PC-9 (cell line): ENCODE data around the gene OSBPL2. TPM values are rescaled to one million over a fixed set of nuclear protein-coding genes. Genes with fewer than 3 reads are reported as not detected.

Experiments
- BruUV-seq: library from RNA; stranded (reverse); fragments of 400-500 nt; replicated peaks from 2 replicates; lab custom pipeline; 2021; lab: Mats Ljungman, UMichigan
- CTCF ChIA-PET: fragments of 300-600 bp; sonication (Branson Sonifier 250); formaldehyde crosslinking; loops from one replicate; lab custom pipeline; 2022; ENCODE audit warnings: antibody characterized with exemption; lab: Charles Lee
- POLR2A ChIA-PET: fragments of 300-600 bp; sonication (Branson Sonifier 250); formaldehyde crosslinking; loops from one replicate; lab custom pipeline; 2022; ENCODE audit warnings: antibody characterized with exemption; ENCODE audit not compliant: unreplicated experiment; lab: Charles Lee
- DNase-seq, 2 experiments: peaks; one replicate each; pipeline versions ENCODE4 v3.0.0 to v3.0.0-alpha.2; 2015 to 2022; ENCODE audit warnings: mixed read lengths in 1 of 2
- H2AFZ ChIP-seq: fragments of 200-600 bp; sonication (generic); 2 replicates; pipeline ENCODE4 v1.8.1; 2017; ENCODE audit warnings: antibody characterized with exemption
- H3F3A ChIP-seq: fragments of 200-600 bp; sonication (generic); 2 replicates; pipeline ENCODE4 v1.8.1; 2017; ENCODE audit warnings: antibody characterized with exemption, mild to moderate bottlenecking, low read depth; ENCODE audit not compliant: insufficient read depth
- H3K27ac ChIP-seq: fragments of 200-600 bp; sonication (generic); 2 replicates; pipeline ENCODE4 v1.6.1; 2016; ENCODE audit warnings: mixed run types
- H3K27me3 ChIP-seq: fragments of 200-600 bp; sonication (generic); 2 replicates; pipeline ENCODE4 v1.6.1; 2016; ENCODE audit warnings: low read depth, mixed run types; ENCODE audit not compliant: insufficient read depth
- H3K36me3 ChIP-seq: fragments of 200-600 bp; sonication (generic); 2 replicates; pipeline ENCODE4 v1.6.1; 2016; ENCODE audit warnings: low read depth, mixed run types
- H3K4me1 ChIP-seq: fragments of 200-600 bp; sonication (generic); replicated peaks from 2 replicates; pipeline ENCODE4 v1.6.1; 2016; ENCODE audit warnings: mixed run types; ENCODE audit not compliant: insufficient read depth
- H3K4me2 ChIP-seq: fragments of 200-600 bp; sonication (generic); 2 replicates; pipeline ENCODE4 v1.6.1; 2017; ENCODE audit warnings: mixed run types
- H3K4me3 ChIP-seq: fragments of 200-600 bp; sonication (generic); 2 replicates; pipeline ENCODE4 v1.6.1; 2016; ENCODE audit warnings: mixed run types
- H3K79me2 ChIP-seq: fragments of 200-600 bp; sonication (generic); 2 replicates; pipeline ENCODE4 v1.6.1; 2017; ENCODE audit warnings: low read depth, mixed run types
- H3K9me2 ChIP-seq: fragments of 200-600 bp; sonication (generic); 2 replicates; pipeline ENCODE4 v1.8.1; 2017; ENCODE audit warnings: mild to moderate bottlenecking; ENCODE audit not compliant: insufficient read depth
- H3K9me3 ChIP-seq: fragments of 200-600 bp; sonication (generic); 2 replicates; pipeline ENCODE4 v1.8.1; 2016; ENCODE audit warnings: low read depth; ENCODE audit not compliant: insufficient read depth
- H4K20me1 ChIP-seq: fragments of 200-600 bp; sonication (generic); 2 replicates; pipeline ENCODE4 v1.8.1; 2017; ENCODE audit not compliant: insufficient read depth
- EZH2 ChIP-seq: fragments of 200-600 bp; sonication (generic); IDR thresholded peaks from 2 replicates; pipeline ENCODE4 v1.8.0; 2017; ENCODE audit warnings: antibody characterized with exemption, low read depth
- intact Hi-C: fragments of 100-400 bp; cut with micrococcal nuclease; formaldehyde crosslinking; loops from one replicate; pipeline ENCODE4 v1.10.0; 2022; ENCODE audit not compliant: unreplicated experiment
- total RNA-seq: library from RNA; stranded (reverse); gene quantifications from 2 replicates; pipeline ENCODE4 v1.2.3, GENCODE V29; 2021
- TF ChIP-seq, protein P1 (sequence below): fragments of 200-600 bp; sonication (generic); conservative IDR thresholded peaks from 2 replicates; pipeline ENCODE4 v1.6.1; 2017; ENCODE audit warnings: mixed run types, antibody characterized with exemption, mild to moderate bottlenecking, moderate library complexity

OSBPL2 gene
- total RNA-seq, 1 experiment from 2014 or later = 84.8 TPM

DNA sequence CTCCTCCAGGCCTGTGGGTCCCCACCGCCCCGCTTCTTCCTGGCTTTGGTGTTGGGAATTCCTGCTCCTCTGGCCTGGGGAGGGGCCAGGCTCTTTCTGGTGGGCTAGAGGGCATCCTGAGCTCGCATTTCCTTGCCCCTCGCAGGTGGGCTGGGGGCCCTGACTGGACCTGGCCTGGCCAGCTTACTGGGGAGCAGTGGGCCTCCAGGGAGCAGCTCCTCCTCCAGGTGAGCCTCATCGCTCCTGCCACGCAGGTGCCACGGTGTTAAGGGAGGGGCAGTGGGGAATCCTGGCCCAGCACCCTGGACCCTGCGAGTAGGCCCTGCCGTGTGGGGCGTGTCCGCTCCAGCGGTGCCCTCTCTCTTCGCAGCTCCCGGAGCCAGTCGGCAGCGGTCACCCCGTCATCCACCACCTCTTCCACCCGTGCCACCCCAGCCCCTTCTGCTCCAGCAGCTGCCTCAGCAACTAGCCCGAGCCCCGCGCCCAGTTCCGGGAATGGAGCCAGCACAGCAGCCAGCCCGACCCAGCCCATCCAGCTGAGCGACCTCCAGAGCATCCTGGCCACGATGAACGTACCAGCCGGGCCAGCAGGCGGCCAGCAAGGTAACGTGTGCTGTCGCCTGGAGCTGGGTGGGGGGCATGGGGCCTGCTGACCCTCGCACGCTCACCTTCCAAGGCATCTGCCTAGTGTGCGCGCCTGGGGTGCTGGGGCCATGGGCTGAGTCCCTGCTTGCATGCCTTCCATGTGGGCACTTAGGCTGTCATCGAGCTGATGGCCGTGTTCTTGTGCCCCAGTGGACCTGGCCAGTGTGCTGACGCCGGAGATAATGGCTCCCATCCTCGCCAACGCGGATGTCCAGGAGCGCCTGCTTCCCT is 69.1 kb downstream of the OSBPL2 start:
- Histone ChIP-seq H3K4me3 (no peak overlapping the region), H3K27me3 (no peaks in the 10 kb centered on the region), H3K9me3 (no peaks in the 10 kb centered on the region), H3K79me2 (peaks cover 55% of the 10 kb centered on the region), H3K27ac (no peak overlapping the region), H3K4me1 (peaks cover 20% of the 10 kb centered on the region), H3K4me2 (no peak overlapping the region), H2AFZ (no peak overlapping the region), H4K20me1 (peaks cover 87% of the 10 kb centered on the region), H3K9me2 (no peaks in the 10 kb centered on the region), H3F3A (peaks cover 85% of the 10 kb centered on the region), H3K36me3 (peaks cover 23% of the 10 kb centered on the region)
- intact Hi-C loops = no loop called here
- BruUV-seq = no TSS peak
- TF ChIP-seq EZH2 = no peak
- TF ChIP-seq, protein P1, sequence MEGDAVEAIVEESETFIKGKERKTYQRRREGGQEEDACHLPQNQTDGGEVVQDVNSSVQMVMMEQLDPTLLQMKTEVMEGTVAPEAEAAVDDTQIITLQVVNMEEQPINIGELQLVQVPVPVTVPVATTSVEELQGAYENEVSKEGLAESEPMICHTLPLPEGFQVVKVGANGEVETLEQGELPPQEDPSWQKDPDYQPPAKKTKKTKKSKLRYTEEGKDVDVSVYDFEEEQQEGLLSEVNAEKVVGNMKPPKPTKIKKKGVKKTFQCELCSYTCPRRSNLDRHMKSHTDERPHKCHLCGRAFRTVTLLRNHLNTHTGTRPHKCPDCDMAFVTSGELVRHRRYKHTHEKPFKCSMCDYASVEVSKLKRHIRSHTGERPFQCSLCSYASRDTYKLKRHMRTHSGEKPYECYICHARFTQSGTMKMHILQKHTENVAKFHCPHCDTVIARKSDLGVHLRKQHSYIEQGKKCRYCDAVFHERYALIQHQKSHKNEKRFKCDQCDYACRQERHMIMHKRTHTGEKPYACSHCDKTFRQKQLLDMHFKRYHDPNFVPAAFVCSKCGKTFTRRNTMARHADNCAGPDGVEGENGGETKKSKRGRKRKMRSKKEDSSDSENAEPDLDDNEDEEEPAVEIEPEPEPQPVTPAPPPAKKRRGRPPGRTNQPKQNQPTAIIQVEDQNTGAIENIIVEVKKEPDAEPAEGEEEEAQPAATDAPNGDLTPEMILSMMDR = no peak
- peak in 1 of 2 experiments; percentile 79 for DNase-seq
- CTCF ChIA-PET = interaction anchor here (0.6 kb wide), 1 partner anchor 78 kb away, joined by 3 read pairs; no protein-coding TSS in a partner anchor
- POLR2A ChIA-PET = interaction anchor here (1.6 kb wide), 1 partner anchor 42 kb away, joined by 7 read pairs; no protein-coding TSS in a partner anchor

DNA sequence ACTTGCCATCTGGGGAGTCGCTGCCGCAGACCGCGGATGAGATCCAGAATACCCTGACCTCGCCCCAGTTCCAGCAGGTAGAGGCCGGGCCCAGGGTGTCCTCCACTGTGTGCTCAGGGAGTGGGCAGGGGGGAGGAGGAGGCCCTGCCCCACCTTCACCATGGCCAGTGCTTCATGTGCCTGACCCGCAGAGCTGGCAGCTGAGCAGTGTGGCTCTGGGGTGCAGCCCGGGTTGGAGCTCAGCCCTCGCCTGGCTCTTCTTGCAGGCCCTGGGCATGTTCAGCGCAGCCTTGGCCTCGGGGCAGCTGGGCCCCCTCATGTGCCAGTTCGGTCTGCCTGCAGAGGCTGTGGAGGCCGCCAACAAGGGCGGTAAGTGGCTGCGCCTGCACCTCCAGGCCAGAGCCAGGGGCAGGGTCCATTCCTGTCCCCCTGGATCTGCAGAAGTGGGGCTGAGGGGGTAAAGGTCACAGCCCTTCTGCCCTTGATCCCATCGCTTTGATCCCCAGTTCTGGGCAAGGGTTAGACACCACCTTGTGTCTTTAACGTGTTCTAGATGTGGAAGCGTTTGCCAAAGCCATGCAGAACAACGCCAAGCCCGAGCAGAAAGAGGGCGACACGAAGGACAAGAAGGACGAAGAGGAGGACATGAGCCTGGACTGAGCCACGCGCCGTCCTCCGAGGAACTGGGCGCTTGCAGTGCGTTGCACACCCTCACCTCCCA is 69.9 kb downstream of the OSBPL2 start:
- Histone ChIP-seq H3K36me3 (peaks cover 23% of the 10 kb centered on the region), H3K4me1 (peaks cover 20% of the 10 kb centered on the region), H3K79me2 (peaks cover 53% of the 10 kb centered on the region), H3K9me3 (no peaks in the 10 kb centered on the region), H2AFZ (no peak overlapping the region), H3F3A (peaks cover 90% of the 10 kb centered on the region), H3K4me3 (no peak overlapping the region), H3K9me2 (no peaks in the 10 kb centered on the region), H3K27me3 (no peaks in the 10 kb centered on the region), H3K27ac (no peak overlapping the region), H4K20me1 (peaks cover 95% of the 10 kb centered on the region), H3K4me2 (no peak overlapping the region)
- no peak for DNase-seq
- intact Hi-C loops = no loop called here
- TF ChIP-seq, protein P1 = no peak
- TF ChIP-seq EZH2 = no peak
- CTCF ChIA-PET = no interaction called here
- POLR2A ChIA-PET = no interaction called here
- TSS peak; percentile 0 for BruUV-seq

DNA sequence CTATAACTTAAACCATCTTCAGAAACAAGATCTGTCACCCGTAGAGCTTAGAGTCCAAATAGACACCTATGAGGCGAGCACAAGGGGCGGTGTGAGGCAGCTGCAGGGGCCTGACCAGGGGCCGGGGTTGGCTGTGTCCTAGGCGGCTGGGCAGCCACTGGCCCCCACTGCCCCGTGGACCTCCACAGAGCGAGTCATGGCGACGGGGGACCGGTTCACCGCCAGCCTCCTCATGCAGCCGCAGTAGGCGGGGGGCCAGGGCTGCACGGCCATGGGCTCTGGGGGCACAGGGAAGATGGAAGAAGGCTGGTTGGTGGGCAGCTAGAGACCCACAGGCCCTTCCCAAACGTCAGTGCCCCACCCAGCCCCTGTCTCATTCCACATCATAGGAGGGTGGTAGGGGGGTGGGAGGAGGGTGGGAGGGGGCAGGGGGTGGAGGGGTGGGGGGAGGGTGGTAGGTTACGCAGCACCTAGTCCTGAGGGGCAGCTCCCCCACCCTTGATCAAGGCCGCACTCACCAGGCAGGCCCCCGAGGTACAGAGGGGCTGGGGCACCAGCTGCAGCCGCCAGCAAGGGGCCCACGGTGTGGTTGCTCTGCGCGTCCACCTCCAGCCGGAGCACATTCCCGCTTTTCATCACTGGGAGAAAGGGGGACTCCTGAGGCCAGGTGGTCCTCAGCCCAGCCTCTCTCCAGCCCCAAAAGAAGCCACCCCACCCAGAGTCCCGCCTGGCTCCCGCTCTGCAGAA is 71.0 kb downstream of the OSBPL2 start:
- ChIA-PET CTCF (no interaction called here), POLR2A (no interaction called here)
- TF ChIP-seq, protein P1 = no peak
- TF ChIP-seq EZH2 = no peak
- Histone ChIP-seq H2AFZ (no peak overlapping the region), H3F3A (peaks cover 83% of the 10 kb centered on the region), H3K36me3 (peaks cover 24% of the 10 kb centered on the region), H3K4me3 (no peak overlapping the region), H3K4me1 (peaks cover 16% of the 10 kb centered on the region), H4K20me1 (peaks cover 90% of the 10 kb centered on the region), H3K4me2 (no peak overlapping the region), H3K9me2 (no peaks in the 10 kb centered on the region), H3K9me3 (no peaks in the 10 kb centered on the region), H3K27me3 (no peaks in the 10 kb centered on the region), H3K79me2 (peaks cover 44% of the 10 kb centered on the region), H3K27ac (no peak overlapping the region)
- intact Hi-C loops = no loop called here
- DNase-seq = no peak
- TSS peak; percentile 16 for BruUV-seq
